GM18502 (cell line): ENCODE data around the gene ZFP36L1.

Source experiments
- ATAC-seq: cut with Tn5 transposase; IDR thresholded peaks from one replicate; pipeline ENCODE4 v1.9.1; 2021; ENCODE audit warnings: mild to moderate bottlenecking; ENCODE audit not compliant: unreplicated experiment, poor library complexity

The ZFP36L1 gene

GRCh38 chr14:68747393-68747792, 45.5 kb downstream of the ZFP36L1 start:
- ATAC-seq = no peak

GRCh38 chr14:68744613-68745012, 48.3 kb downstream of the ZFP36L1 start:
- no peak for ATAC-seq

- peak; percentile 86 for ATAC-seq
Measured at GRCh38 chr14:68741839-68742470, 50.9 kb downstream of the ZFP36L1 start.

- ATAC-seq = no peak
Measured at GRCh38 chr14:68741477-68741791, 51.4 kb downstream of the ZFP36L1 start.

GRCh38 chr14:68740788-68741476, 51.9 kb downstream of the ZFP36L1 start:
- no peak for ATAC-seq

- no peak for ATAC-seq
Measured at GRCh38 chr14:68739701-68740100, 53.2 kb downstream of the ZFP36L1 start.

- no peak for ATAC-seq
Measured at GRCh38 chr14:68738559-68738958, 54.3 kb downstream of the ZFP36L1 start.
